Natural killer cell (primary cell): ENCODE measurements around the gene ZFR2. TPM values are rescaled to one million over a fixed set of nuclear protein-coding genes. Genes with fewer than 3 reads are reported as not detected.
A peak's percentile ranks its signal among the peaks of the same experiment; 100 is the strongest.

Source experiments
- ATAC-seq, 3 donors: fragments of 150-1000 bp in 2 of 3; fragments of 200-7000 bp in 1 of 3; cut with Tn5 transposase; 1 replicate in 1 of 3; 2 replicates in 2 of 3; pipeline ENCODE4 v1.10.0; 2021; ENCODE audit warnings: mild to moderate bottlenecking in 2 of 3, moderate library complexity in 2 of 3
- DNase-seq, 2 donors: peaks; one replicate each; pipeline versions ENCODE4 v3.0.0 to v3.0.0-alpha.2; 2013 to 2021; ENCODE audit warnings: mixed read lengths in 1 of 2
- H3K27ac ChIP-seq: one replicate; pipeline ENCODE4 v1.5.1; 2013; ENCODE audit warnings: mild to moderate bottlenecking, low read length
- H3K27me3 ChIP-seq: one replicate; pipeline ENCODE4 v1.6.1; 2013; ENCODE audit warnings: low read length; ENCODE audit not compliant: control insufficient read depth, insufficient read depth
- H3K36me3 ChIP-seq: one replicate; pipeline ENCODE4 v1.6.1; 2013; ENCODE audit warnings: low read length; ENCODE audit not compliant: control insufficient read depth, insufficient read depth
- H3K4me1 ChIP-seq: one replicate; pipeline ENCODE4 v1.6.1; 2013; ENCODE audit warnings: low read length; ENCODE audit not compliant: control insufficient read depth, insufficient read depth
- H3K4me3 ChIP-seq: one replicate; pipeline ENCODE4 v1.5.1; 2013; ENCODE audit warnings: low read length
- H3K9me3 ChIP-seq: one replicate; pipeline ENCODE4 v1.6.1; 2013; ENCODE audit warnings: low read length; ENCODE audit not compliant: control insufficient read depth, insufficient read depth
- H3K27ac Mint-ChIP-seq, 2 donors: one replicate each; pipeline ENCODE4 v1.8.0; 2022; ENCODE audit warnings: mild to moderate bottlenecking in 2 of 2, mixed read lengths in 2 of 2, moderate library complexity in 1 of 2
- H3K27me3 Mint-ChIP-seq, 2 donors: one replicate each; pipeline ENCODE4 v1.8.0; 2022; ENCODE audit warnings: low read depth in 2 of 2, mixed read lengths in 2 of 2
- H3K36me3 Mint-ChIP-seq: one replicate; pipeline ENCODE4 v1.8.0; 2022; ENCODE audit warnings: mixed read lengths
- H3K4me1 Mint-ChIP-seq, 2 donors: one replicate each; pipeline ENCODE4 v1.8.0; 2022; ENCODE audit warnings: mixed read lengths in 2 of 2
- H3K4me3 Mint-ChIP-seq: one replicate; pipeline ENCODE4 v1.8.0; 2022; ENCODE audit warnings: mild to moderate bottlenecking, moderate library complexity, mixed read lengths
- H3K9me3 Mint-ChIP-seq, 2 donors: one replicate each; pipeline ENCODE4 v1.8.0; 2022; ENCODE audit warnings: mixed read lengths in 2 of 2
- WGBS: methylation state at CpG from one replicate; pipeline ENCODE4 v1.1.7; 2013; ENCODE audit warnings: missing lambda C conversion rate; ENCODE audit not compliant: insufficient coverage; 5-methylcytosine and 5-hydroxymethylcytosine counted together
- intact Hi-C: fragments of 100-400 bp; cut with micrococcal nuclease; formaldehyde crosslinking; loops from one replicate; pipeline ENCODE4 v1.14.2; 2022
- total RNA-seq, 4 donors: library from RNA; stranded (reverse); fragments of 120-200 nt in 1 of 4; gene quantifications; one replicate each; pipeline versions ENCODE4 v1.2.3 to v1.2.4, GENCODE V29; 2013 to 2022
- TF ChIP-seq, protein P1 (sequence below): fragments of 200-600 bp; IDR thresholded peaks from one replicate; pipeline ENCODE4 v1.8.0; 2022; ENCODE audit warnings: antibody characterized with exemption

The ZFR2 gene
- total RNA-seq, 3 donors from 2014 or later (not counting 1 experiment from before 2014, with no cell fraction given) = 1.6 to 4.4 (median 1.7) TPM

DNA sequence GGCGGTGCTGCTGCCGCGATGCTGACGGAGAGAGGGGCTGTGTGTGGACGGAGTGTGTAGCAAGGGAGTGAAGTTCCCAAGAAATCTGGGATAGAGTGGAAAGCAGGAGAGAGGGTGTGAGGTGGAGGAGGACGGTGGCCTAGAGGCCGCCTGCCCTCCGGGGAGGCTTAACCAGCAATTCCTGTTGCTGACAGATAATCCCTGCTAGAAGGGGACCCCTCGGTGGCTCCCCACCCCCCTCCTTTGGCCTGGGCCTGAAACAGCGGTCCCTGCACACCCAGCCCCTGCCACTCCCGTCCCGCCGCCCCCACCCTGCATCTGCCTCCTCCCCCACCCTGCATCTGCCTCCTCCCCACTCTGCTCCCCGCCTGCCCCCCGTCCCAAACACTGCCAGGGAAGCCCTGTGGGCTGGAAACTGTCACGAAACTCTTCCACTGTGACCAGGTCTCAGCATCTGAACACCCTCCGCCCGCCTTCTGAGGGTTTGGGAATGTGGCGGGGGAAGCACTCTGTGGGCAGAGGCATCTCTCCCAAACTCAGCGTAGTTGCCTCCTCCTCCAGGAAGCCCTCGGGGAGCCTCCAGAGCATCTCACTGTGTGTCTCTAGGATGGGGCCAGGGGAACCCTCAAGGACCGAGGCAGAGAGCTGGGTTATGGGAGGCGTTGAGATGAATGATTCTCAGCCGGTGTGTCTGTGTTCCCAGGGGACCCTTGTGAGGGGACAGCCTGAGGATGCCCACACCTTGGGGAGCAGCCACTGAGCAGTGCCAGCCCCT is 65.5 kb downstream of the ZFR2 start:
- TF ChIP-seq, protein P1, sequence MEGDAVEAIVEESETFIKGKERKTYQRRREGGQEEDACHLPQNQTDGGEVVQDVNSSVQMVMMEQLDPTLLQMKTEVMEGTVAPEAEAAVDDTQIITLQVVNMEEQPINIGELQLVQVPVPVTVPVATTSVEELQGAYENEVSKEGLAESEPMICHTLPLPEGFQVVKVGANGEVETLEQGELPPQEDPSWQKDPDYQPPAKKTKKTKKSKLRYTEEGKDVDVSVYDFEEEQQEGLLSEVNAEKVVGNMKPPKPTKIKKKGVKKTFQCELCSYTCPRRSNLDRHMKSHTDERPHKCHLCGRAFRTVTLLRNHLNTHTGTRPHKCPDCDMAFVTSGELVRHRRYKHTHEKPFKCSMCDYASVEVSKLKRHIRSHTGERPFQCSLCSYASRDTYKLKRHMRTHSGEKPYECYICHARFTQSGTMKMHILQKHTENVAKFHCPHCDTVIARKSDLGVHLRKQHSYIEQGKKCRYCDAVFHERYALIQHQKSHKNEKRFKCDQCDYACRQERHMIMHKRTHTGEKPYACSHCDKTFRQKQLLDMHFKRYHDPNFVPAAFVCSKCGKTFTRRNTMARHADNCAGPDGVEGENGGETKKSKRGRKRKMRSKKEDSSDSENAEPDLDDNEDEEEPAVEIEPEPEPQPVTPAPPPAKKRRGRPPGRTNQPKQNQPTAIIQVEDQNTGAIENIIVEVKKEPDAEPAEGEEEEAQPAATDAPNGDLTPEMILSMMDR = no peak

GRCh38 chr19:3801412-3802096 is 67.3 kb downstream of the ZFR2 start:
- intact Hi-C loops = loop anchor here (1.0 kb wide), 1 partner anchor 11 kb away; no protein-coding TSS in a partner anchor
- ATAC-seq (peak; percentile 70 to 72 (median 70)), DNase-seq (peak; percentile 64 to 80)
- Mint-ChIP-seq H3K27me3 (no peaks in the 10 kb centered on the region), H3K9me3 (peaks cover 3 to 4% of the 10 kb centered on the region in 2 donors), H3K4me3 (peak overlapping the region; percentile 78), H3K27ac (peak overlapping the region; percentile 68 to 72), H3K4me1 (peaks cover 34 to 70% of the 10 kb centered on the region in 2 donors), H3K36me3 (peaks cover 8% of the 10 kb centered on the region)
- Histone ChIP-seq H3K9me3 (peaks cover 4% of the 10 kb centered on the region), H3K27me3 (no peaks in the 10 kb centered on the region), H3K4me1 (peaks cover 91% of the 10 kb centered on the region), H3K4me3 (peak overlapping the region; percentile 10), H3K27ac (peak overlapping the region; percentile 34), H3K36me3 (no peaks in the 10 kb centered on the region)
- TF ChIP-seq, protein P1 = no peak
- 6% methylated on average over 46 of the region's 46 CpGs for WGBS

More for the DNA sequence above, 65.5 kb downstream of the ZFR2 start:
- intact Hi-C loops = no loop called here
- H3K27ac ChIP-seq = no peak overlapping the region
- H3K4me1 ChIP-seq = peaks cover 96% of the 10 kb centered on the region
- WGBS = 95% methylated on average over 22 of the region's 24 CpGs
- H3K36me3 Mint-ChIP-seq = peaks cover 2% of the 10 kb centered on the region
- H3K9me3 Mint-ChIP-seq = no peaks in the 10 kb centered on the region
- H3K4me3 ChIP-seq = no peak overlapping the region
- peaks cover 36 to 70% of the 10 kb centered on the region in 2 donors for H3K4me1 Mint-ChIP-seq
- no peak overlapping the region for H3K4me3 Mint-ChIP-seq
- H3K27me3 ChIP-seq = no peaks in the 10 kb centered on the region
- H3K27me3 Mint-ChIP-seq = no peaks in the 10 kb centered on the region
- DNase-seq (no peak), ATAC-seq (no peak)
- H3K27ac Mint-ChIP-seq = peak overlapping the region; percentile 44 to 68
- no peaks in the 10 kb centered on the region for H3K9me3 ChIP-seq
- H3K36me3 ChIP-seq = no peaks in the 10 kb centered on the region

GRCh38 chr19:3800996-3801395 is 67.8 kb downstream of the ZFR2 start:
- TF ChIP-seq, protein P1 = no peak
- H3K27ac ChIP-seq = peak overlapping the region; percentile 34
- Mint-ChIP-seq H3K27ac (peak overlapping the region; percentile 68 to 72), H3K4me1 (peaks cover 34 to 69% of the 10 kb centered on the region in 2 donors), H3K36me3 (peaks cover 8% of the 10 kb centered on the region), H3K4me3 (peak overlapping the region; percentile 78), H3K27me3 (no peaks in the 10 kb centered on the region), H3K9me3 (peaks cover 3 to 5% of the 10 kb centered on the region in 2 donors)
- WGBS = 44% methylated on average over 21 of the region's 21 CpGs
- intact Hi-C loops = loop anchor here (1.0 kb wide), 1 partner anchor 11 kb away; no protein-coding TSS in a partner anchor
- H3K9me3 ChIP-seq = peaks cover 7% of the 10 kb centered on the region
- DNase-seq (no peak), ATAC-seq (no peak)
- H3K36me3 ChIP-seq = no peaks in the 10 kb centered on the region
- peak overlapping the region; percentile 10 for H3K4me3 ChIP-seq
- H3K27me3 ChIP-seq = no peaks in the 10 kb centered on the region
- peaks cover 85% of the 10 kb centered on the region for H3K4me1 ChIP-seq
